MM.1S (cell line): ENCODE results near the gene TBL1XR1.

Experiments used
- DNase-seq: peaks from one replicate; pipeline ENCODE4 v3.0.0-alpha.2; 2015
- H2AFZ ChIP-seq: fragments of 300-600 bp; sonication (generic); 2 replicates; pipeline ENCODE4 v1.6.0; 2016; ENCODE audit warnings: antibody characterized with exemption, low read length
- H3F3A ChIP-seq: fragments of 300-600 bp; sonication (generic); 2 replicates; pipeline ENCODE4 v1.6.1; 2016; ENCODE audit warnings: mild to moderate bottlenecking, antibody characterized with exemption, low read length, moderate library complexity, mixed read lengths; ENCODE audit not compliant: insufficient read depth
- H3K27ac ChIP-seq: fragments of 300-600 bp; sonication (generic); 2 replicates; pipeline ENCODE4 v1.5.1; 2016; ENCODE audit warnings: mild to moderate bottlenecking, low read length
- H3K27me3 ChIP-seq: fragments of 300-600 bp; sonication (generic); replicated peaks from 2 replicates; pipeline ENCODE4 v1.6.0; 2016; ENCODE audit warnings: low read length; ENCODE audit not compliant: insufficient read depth
- H3K36me3 ChIP-seq: fragments of 300-600 bp; sonication (generic); replicated peaks from 2 replicates; pipeline ENCODE4 v1.6.1; 2016; ENCODE audit warnings: mild to moderate bottlenecking, low read length, mixed read lengths; ENCODE audit not compliant: insufficient read depth
- H3K4me1 ChIP-seq: fragments of 300-600 bp; sonication (generic); 2 replicates; pipeline ENCODE4 v1.6.1; 2016; ENCODE audit warnings: low read length, mixed read lengths
- H3K4me2 ChIP-seq: fragments of 300-600 bp; sonication (generic); 2 replicates; pipeline ENCODE4 v1.6.0; 2016; ENCODE audit warnings: low read depth, low read length
- H3K4me3 ChIP-seq: fragments of 300-600 bp; sonication (generic); 2 replicates; pipeline ENCODE4 v1.5.1; 2016; ENCODE audit warnings: low read length, mixed read lengths
- H3K79me2 ChIP-seq: fragments of 300-600 bp; sonication (generic); 2 replicates; pipeline ENCODE4 v1.6.1; 2016; ENCODE audit warnings: mixed run types, low read length, mixed read lengths
- H3K9ac ChIP-seq: fragments of 300-600 bp; sonication (generic); 2 replicates; pipeline ENCODE4 v1.6.1; 2016; ENCODE audit warnings: low read length, mixed read lengths
- H3K9me2 ChIP-seq: fragments of 300-600 bp; sonication (generic); replicated peaks from 2 replicates; pipeline ENCODE4 v1.6.1; 2016; ENCODE audit warnings: mild to moderate bottlenecking, low read length, mixed read lengths; ENCODE audit not compliant: insufficient read depth
- H3K9me3 ChIP-seq: fragments of 300-600 bp; sonication (generic); replicated peaks from 2 replicates; pipeline ENCODE4 v1.6.1; 2016; ENCODE audit warnings: mild to moderate bottlenecking, low read length, mixed read lengths; ENCODE audit not compliant: insufficient read depth
- H4K20me1 ChIP-seq: fragments of 300-600 bp; sonication (generic); 2 replicates; pipeline ENCODE4 v1.6.1; 2016; ENCODE audit warnings: mild to moderate bottlenecking, low read length, moderate library complexity, mixed read lengths; ENCODE audit not compliant: insufficient read depth
- CTCF ChIP-seq: fragments of 300-600 bp; sonication (generic); IDR thresholded peaks from 2 replicates; pipeline ENCODE4 v1.5.1; 2016; ENCODE audit warnings: antibody characterized with exemption, low read length, mixed read lengths
- EZH2 ChIP-seq: fragments of 300-600 bp; sonication (generic); optimal IDR thresholded peaks from 2 replicates; pipeline ENCODE3; 2017; ENCODE audit warnings: low read depth, mild to moderate bottlenecking, antibody characterized with exemption, low read length, mixed read lengths
- EZH2phosphoT487 ChIP-seq: fragments of 300-600 bp; sonication (generic); IDR thresholded peaks from 2 replicates; pipeline ENCODE4 v1.6.1; 2018; ENCODE audit warnings: antibody characterized with exemption, low read length

TBL1XR1 gene

GRCh38 chr3:177050501-177051237, 146.6 kb downstream of the TBL1XR1 start:
- peaks cover 48% of the 10 kb centered on the region; the same call in 1 of the 2 replicates for H3K36me3 ChIP-seq
- H3K4me1 ChIP-seq: peaks cover 2% of the 10 kb centered on the region
- peaks cover 2% of the 10 kb centered on the region; the same call in 1 of the 2 replicates for H3F3A ChIP-seq
- H3K9me2 ChIP-seq: no peaks in the 10 kb centered on the region
- no peaks in the 10 kb centered on the region for H3K9me3 ChIP-seq
- H2AFZ ChIP-seq: no peak overlapping the region
- peaks cover 99% of the 10 kb centered on the region for H3K79me2 ChIP-seq
- DNase-seq: peak; percentile 60
- H3K4me2 ChIP-seq: no peak overlapping the region
- no peak overlapping the region for H3K4me3 ChIP-seq
- no peaks in the 10 kb centered on the region for H3K27me3 ChIP-seq
- TF ChIP-seq CTCF: peak; percentile 50
- no peak for TF ChIP-seq EZH2
- TF ChIP-seq EZH2phosphoT487: no peak
- H3K27ac ChIP-seq: no peak overlapping the region
- no peaks in the 10 kb centered on the region; the same call in 1 of the 2 replicates for H4K20me1 ChIP-seq
- H3K9ac ChIP-seq: no peak overlapping the region

GRCh38 chr3:177045767-177046166, 151.5 kb downstream of the TBL1XR1 start:
- no peak for DNase-seq
- Histone ChIP-seq H3K79me2 (peaks cover 99% of the 10 kb centered on the region), H3K9ac (no peak overlapping the region), H3K27me3 (no peaks in the 10 kb centered on the region), H3K27ac (no peak overlapping the region), H2AFZ (no peak overlapping the region), H3K4me2 (no peak overlapping the region), H3K9me3 (no peaks in the 10 kb centered on the region), H3K9me2 (no peaks in the 10 kb centered on the region), H3F3A (peaks cover 10% of the 10 kb centered on the region), H3K36me3 (peaks cover 46% of the 10 kb centered on the region), H3K4me3 (no peak overlapping the region), H4K20me1 (no peaks in the 10 kb centered on the region; the same call in 1 of the 2 replicates), H3K4me1 (peaks cover 24% of the 10 kb centered on the region)
- TF ChIP-seq EZH2phosphoT487 (no peak), CTCF (no peak), EZH2 (no peak)

GRCh38 chr3:177045222-177045621, 152.1 kb downstream of the TBL1XR1 start:
- Histone ChIP-seq H3K27me3 (no peaks in the 10 kb centered on the region), H4K20me1 (no peaks in the 10 kb centered on the region; the same call in 1 of the 2 replicates), H3K9me2 (no peaks in the 10 kb centered on the region), H3F3A (peaks cover 15% of the 10 kb centered on the region), H3K27ac (no peak overlapping the region), H3K4me2 (no peak overlapping the region), H3K4me3 (no peak overlapping the region), H2AFZ (no peak overlapping the region), H3K79me2 (peaks cover 99% of the 10 kb centered on the region), H3K9ac (no peak overlapping the region), H3K9me3 (no peaks in the 10 kb centered on the region), H3K36me3 (peaks cover 46% of the 10 kb centered on the region), H3K4me1 (peaks cover 28% of the 10 kb centered on the region)
- no peak for TF ChIP-seq EZH2
- TF ChIP-seq EZH2phosphoT487: no peak
- TF ChIP-seq CTCF: no peak
- DNase-seq: no peak
